Measurements from ENCODE around the gene PRMT7.

The PRMT7 gene

DNA sequence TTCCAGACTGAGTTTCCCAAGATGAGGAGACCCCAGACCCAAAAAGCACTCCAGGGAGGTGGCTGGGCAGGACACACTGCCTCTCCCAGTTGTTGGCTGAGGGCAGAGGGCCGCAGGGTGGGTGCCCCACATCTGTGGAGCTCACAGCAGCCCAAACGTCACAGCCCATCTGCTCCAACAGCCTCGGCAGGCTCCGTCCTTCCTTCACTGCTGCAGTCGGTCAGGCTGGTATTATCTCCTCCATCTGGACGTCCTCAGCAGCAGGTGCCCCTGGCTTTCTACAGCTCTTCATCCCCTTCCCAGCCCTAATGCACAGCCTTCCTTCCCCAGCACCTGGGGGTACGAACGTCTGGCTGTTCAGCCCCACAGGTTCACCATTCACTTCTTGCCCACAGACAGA lies 55.2 kb downstream of the PRMT7 start:
- DNase-seq: no peak

DNA sequence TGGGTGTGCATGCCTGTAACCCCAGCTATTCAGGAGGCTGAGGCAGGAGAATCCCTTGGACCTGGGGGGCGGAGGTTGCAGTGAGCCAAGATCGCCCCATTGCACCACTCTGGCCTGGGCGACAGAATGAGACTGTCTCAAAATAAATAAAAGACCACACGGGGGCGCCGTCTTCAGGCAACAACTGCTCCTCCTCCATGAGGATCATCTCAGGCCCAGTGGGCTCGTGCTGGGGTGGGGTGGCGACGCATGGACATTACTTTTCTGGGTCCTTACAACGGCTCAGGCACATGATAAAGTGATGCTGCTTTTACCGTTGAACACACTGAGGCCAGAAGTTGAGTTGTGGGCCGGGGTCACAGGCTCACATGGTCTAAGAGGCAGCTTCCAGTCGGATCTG lies 56.2 kb downstream of the PRMT7 start:
- peak; percentile 75 for DNase-seq

- DNase-seq: no peak
These were observed 56.6 kb downstream of the PRMT7 start for GRCh38 chr16:68367440-68367839.

- no peak for DNase-seq
These were observed 57.1 kb downstream of the PRMT7 start for GRCh38 chr16:68367891-68368290.

GRCh38 chr16:68368301-68368888 lies 57.6 kb downstream of the PRMT7 start:
- no peak for DNase-seq

DNA sequence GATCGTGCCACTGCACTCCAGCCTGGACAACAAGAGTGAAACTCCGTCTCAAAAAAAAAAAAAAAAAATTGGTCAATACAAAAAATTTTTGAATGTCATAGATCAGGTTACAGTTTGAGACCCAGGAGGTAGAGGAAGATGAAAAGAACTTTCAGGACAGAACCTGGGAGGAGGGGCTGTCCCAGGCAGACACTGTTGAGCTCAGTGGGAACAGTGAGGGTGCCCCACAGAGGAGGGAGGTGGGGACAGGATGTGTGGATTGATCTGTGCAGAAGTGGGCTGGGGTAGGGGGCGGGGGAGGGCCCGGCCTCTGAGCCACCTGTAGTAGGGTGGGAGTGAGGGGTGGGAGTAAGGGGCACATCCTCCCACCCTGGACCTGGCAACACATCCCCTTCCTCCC lies 58.3 kb downstream of the PRMT7 start:
- DNase-seq: no peak

- no peak for DNase-seq
These were observed 59.1 kb downstream of the PRMT7 start for GRCh38 chr16:68369697-68370580.

DNA sequence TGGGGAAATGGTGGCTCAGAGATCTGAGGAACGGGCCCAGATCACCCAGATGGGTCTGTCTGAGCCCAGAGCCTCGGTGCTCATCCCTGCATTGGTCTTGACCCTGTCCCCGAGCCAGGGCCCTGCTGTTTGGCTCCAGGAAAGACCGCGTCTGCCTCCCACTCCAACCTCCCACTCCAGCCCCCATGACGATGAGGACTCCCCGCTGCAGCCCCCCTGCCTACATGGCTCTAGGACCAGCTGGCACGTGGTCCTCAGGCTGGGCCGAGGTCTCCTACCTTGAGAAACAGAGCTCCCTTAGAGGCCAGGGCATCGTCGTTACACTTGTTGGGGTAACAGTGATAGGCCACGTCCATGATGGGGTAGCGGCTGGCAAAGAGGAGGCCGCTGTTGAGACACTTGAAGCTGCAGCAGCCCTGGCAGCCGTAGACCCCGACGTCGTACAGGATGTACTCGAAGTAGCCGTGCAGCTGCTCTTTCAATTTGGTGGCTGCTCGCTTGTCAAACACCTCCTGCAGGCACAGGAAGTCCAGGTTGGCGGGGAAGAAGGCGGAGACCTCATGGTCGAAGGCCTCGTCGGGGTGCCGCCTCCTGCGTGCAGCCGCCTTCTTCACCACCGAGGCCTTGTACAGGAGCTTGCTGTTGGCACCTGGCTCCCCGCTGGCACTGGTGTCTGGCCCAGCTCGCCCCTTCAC lies 59.9 kb downstream of the PRMT7 start:
- no peak for DNase-seq

- DNase-seq: no peak
These were observed 60.4 kb downstream of the PRMT7 start for GRCh38 chr16:68371276-68371651.

- DNase-seq: no peak
These were observed 61.0 kb downstream of the PRMT7 start for GRCh38 chr16:68371706-68372380.

- no peak for DNase-seq
These were observed 61.5 kb downstream of the PRMT7 start for GRCh38 chr16:68372381-68372720.

DNA sequence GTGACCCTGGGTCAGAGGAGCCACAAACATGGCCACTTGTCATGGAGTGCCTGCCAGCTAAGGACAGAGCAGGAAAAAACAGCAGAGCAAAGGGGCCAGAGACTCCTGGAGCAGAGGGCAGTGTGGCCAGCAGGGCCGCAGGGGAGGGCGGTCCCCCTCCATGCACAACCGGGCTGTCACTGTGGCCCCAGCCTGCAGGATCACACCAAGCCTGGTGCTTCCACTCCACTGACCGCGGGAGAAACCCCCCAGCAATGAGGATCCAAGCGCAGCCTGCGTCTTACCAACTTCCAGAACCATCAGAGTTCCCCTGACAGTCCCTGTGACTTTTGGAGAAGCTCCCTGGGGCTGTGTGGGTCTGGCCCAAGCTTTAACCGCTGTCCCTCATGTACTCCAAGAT lies 62.0 kb downstream of the PRMT7 start:
- DNase-seq: no peak

DNA sequence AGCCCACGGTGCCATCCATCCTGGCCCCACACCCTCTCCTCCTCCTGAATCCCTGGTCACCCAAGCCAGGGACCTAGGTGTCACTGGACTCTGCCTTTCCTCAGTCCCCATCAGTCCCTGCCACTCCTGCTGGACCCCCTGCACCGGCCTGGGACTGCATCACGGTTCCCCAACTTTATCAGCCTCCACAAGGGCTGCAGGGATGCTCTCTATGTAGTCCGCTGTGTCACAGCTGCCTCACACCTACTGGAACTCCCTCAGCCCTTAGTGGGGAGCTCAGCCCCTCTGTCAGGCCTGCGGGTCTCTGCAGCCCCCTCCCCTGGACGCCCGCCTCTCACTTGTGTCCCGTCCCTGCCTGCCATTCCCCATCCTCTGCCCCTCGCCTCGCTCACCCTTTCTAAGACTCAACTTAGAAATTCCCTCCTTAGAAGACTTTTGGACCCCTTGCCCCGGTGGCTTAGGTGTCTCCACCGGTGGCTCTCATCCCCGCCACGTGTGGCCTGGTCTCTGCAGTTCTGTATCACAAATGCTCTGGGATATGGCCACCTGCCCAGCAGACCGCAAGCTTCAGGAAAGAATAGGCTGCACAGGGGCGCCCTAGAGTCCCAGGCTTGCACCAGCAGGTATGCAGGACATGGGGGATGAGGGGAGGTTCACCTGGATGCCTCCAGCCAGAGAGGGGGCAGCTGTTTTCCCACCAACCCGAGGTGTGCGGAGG lies 62.9 kb downstream of the PRMT7 start:
- no peak for DNase-seq

GRCh38 chr16:68374246-68374805 lies 63.5 kb downstream of the PRMT7 start:
- DNase-seq: peak; percentile 16

DNA sequence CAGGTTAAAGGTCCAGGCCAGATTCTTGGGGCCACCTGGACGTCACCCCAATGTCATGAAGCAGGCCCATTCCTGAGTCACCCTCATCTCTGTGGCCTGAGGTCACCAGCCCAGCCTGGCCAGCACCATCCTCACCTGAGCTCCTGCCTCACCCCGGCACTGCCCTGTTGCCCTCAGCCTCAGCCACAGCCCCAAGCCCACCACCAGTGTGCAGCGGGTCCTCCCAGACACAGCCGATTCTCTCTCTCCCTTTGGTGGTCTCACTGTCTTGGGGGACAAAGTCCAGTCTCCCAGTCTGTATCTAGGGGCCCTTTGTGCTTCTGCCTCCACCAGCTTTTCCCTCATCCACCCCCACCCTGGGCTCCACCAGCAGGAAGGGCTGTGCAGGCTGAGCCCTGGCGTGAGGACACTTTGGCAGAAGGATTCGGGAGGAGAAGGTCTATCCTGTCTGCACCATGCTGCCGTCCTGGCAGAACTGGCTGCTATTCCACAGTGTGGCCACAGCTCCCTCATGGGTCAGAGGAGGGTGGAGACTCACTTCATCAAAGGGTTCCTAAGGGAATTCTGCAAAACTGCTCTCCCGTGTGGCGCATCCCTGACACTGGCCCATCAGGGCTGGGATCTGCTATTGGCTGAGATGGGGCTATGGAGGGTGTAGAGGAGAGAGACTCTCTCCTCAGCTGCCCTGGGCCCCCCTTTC lies 64.3 kb downstream of the PRMT7 start:
- peak; percentile 33 for DNase-seq

GRCh38 chr16:68375801-68376536 lies 65.2 kb downstream of the PRMT7 start:
- peak; percentile 67 for DNase-seq

GRCh38 chr16:68376590-68376989 lies 65.8 kb downstream of the PRMT7 start:
- peak; percentile 9 for DNase-seq

- DNase-seq: peak; percentile 29
These were observed 66.4 kb downstream of the PRMT7 start for GRCh38 chr16:68377221-68377620.

GRCh38 chr16:68377667-68378393 lies 67.0 kb downstream of the PRMT7 start:
- peak; percentile 39 for DNase-seq

Data from retina (tissue), 1 donor.